Neuron (in vitro differentiated cells): ENCODE data around the gene SPHKAP.

Experiments used
- H2AFZ ChIP-seq: one replicate; pipeline ENCODE4 v1.6.1; 2013; ENCODE audit warnings: low read depth, mild to moderate bottlenecking, inconsistent platforms, low read length, moderate library complexity
- H3K27me3 ChIP-seq: one replicate; pipeline ENCODE4 v1.6.1; 2013; ENCODE audit warnings: low read length; ENCODE audit not compliant: insufficient read depth
- H3K36me3 ChIP-seq: one replicate; pipeline ENCODE4 v1.6.1; 2013; ENCODE audit warnings: low read length; ENCODE audit not compliant: insufficient read depth
- H3K4me1 ChIP-seq: one replicate; pipeline ENCODE4 v1.6.1; 2013; ENCODE audit warnings: low read length; ENCODE audit not compliant: insufficient read depth
- H3K4me3 ChIP-seq: 2 replicates; pipeline ENCODE4 v1.5.1; 2013; ENCODE audit warnings: mild to moderate bottlenecking, low read length, moderate library complexity
- H3K9me3 ChIP-seq: one replicate; pipeline ENCODE4 v1.6.1; 2013; ENCODE audit warnings: low read length

SPHKAP gene

GRCh38 chr2:228048838-228049490 is 132.5 kb downstream of the SPHKAP start:
- Histone ChIP-seq H2AFZ (no peak overlapping the region), H3K4me3 (no peak overlapping the region), H3K27me3 (no peaks in the 10 kb centered on the region), H3K4me1 (no peaks in the 10 kb centered on the region), H3K36me3 (no peaks in the 10 kb centered on the region), H3K9me3 (no peaks in the 10 kb centered on the region)

GRCh38 chr2:228040995-228041394 is 140.5 kb downstream of the SPHKAP start:
- no peaks in the 10 kb centered on the region for H3K36me3 ChIP-seq
- no peak overlapping the region for H3K4me3 ChIP-seq
- no peaks in the 10 kb centered on the region for H3K4me1 ChIP-seq

GRCh38 chr2:228039752-228040534 is 141.5 kb downstream of the SPHKAP start:
- Histone ChIP-seq H2AFZ (no peak overlapping the region), H3K9me3 (no peaks in the 10 kb centered on the region), H3K4me3 (no peak overlapping the region), H3K4me1 (no peaks in the 10 kb centered on the region), H3K27me3 (no peaks in the 10 kb centered on the region), H3K36me3 (no peaks in the 10 kb centered on the region)

More at GRCh38 chr2:228040995-228041394, 140.5 kb downstream of the SPHKAP start:
- no peaks in the 10 kb centered on the region for H3K9me3 ChIP-seq
- H2AFZ ChIP-seq, result no peak overlapping the region
- H3K27me3 ChIP-seq, result no peaks in the 10 kb centered on the region

GRCh38 chr2:228038967-228039366 is 142.5 kb downstream of the SPHKAP start:
- Histone ChIP-seq H3K4me1 (no peaks in the 10 kb centered on the region), H2AFZ (no peak overlapping the region), H3K4me3 (no peak overlapping the region), H3K9me3 (no peaks in the 10 kb centered on the region), H3K36me3 (no peaks in the 10 kb centered on the region), H3K27me3 (no peaks in the 10 kb centered on the region)

- Histone ChIP-seq H3K9me3 (no peaks in the 10 kb centered on the region), H3K36me3 (no peaks in the 10 kb centered on the region), H3K4me3 (no peak overlapping the region), H2AFZ (no peak overlapping the region), H3K27me3 (no peaks in the 10 kb centered on the region), H3K4me1 (no peaks in the 10 kb centered on the region)
Observed at GRCh38 chr2:228037915-228038314, 143.6 kb downstream of the SPHKAP start.

GRCh38 chr2:228023619-228024018 is 157.9 kb downstream of the SPHKAP start:
- Histone ChIP-seq H3K36me3 (no peaks in the 10 kb centered on the region), H3K4me1 (no peaks in the 10 kb centered on the region), H3K9me3 (no peaks in the 10 kb centered on the region), H3K4me3 (no peak overlapping the region), H2AFZ (no peak overlapping the region), H3K27me3 (no peaks in the 10 kb centered on the region)

GRCh38 chr2:228018311-228018710 is 163.2 kb downstream of the SPHKAP start:
- no peaks in the 10 kb centered on the region for H3K9me3 ChIP-seq
- no peaks in the 10 kb centered on the region for H3K4me1 ChIP-seq
- H3K4me3 ChIP-seq, result no peak overlapping the region
- no peak overlapping the region for H2AFZ ChIP-seq
- H3K27me3 ChIP-seq, result no peaks in the 10 kb centered on the region
- H3K36me3 ChIP-seq, result no peaks in the 10 kb centered on the region

GRCh38 chr2:228017784-228018183 is 163.7 kb downstream of the SPHKAP start:
- Histone ChIP-seq H3K36me3 (no peaks in the 10 kb centered on the region), H3K4me1 (no peaks in the 10 kb centered on the region), H2AFZ (no peak overlapping the region), H3K9me3 (no peaks in the 10 kb centered on the region), H3K4me3 (no peak overlapping the region), H3K27me3 (no peaks in the 10 kb centered on the region)

- Histone ChIP-seq H3K9me3 (no peaks in the 10 kb centered on the region), H3K4me1 (no peaks in the 10 kb centered on the region), H3K36me3 (no peaks in the 10 kb centered on the region), H3K27me3 (no peaks in the 10 kb centered on the region), H2AFZ (no peak overlapping the region), H3K4me3 (no peak overlapping the region)
Observed at GRCh38 chr2:228016402-228016801, 165.1 kb downstream of the SPHKAP start.

- Histone ChIP-seq H3K27me3 (no peaks in the 10 kb centered on the region), H3K4me1 (no peaks in the 10 kb centered on the region), H2AFZ (no peak overlapping the region), H3K9me3 (no peaks in the 10 kb centered on the region), H3K36me3 (no peaks in the 10 kb centered on the region), H3K4me3 (no peak overlapping the region)
Observed at GRCh38 chr2:228015741-228016140, 165.7 kb downstream of the SPHKAP start.

- no peaks in the 10 kb centered on the region for H3K9me3 ChIP-seq
- H2AFZ ChIP-seq, result no peak overlapping the region
- no peaks in the 10 kb centered on the region for H3K27me3 ChIP-seq
- no peaks in the 10 kb centered on the region for H3K36me3 ChIP-seq
- no peak overlapping the region for H3K4me3 ChIP-seq
- no peaks in the 10 kb centered on the region for H3K4me1 ChIP-seq
Observed at GRCh38 chr2:227996366-227996765, 185.1 kb downstream of the SPHKAP start.

- no peaks in the 10 kb centered on the region for H3K4me1 ChIP-seq
- no peaks in the 10 kb centered on the region for H3K36me3 ChIP-seq
- H2AFZ ChIP-seq, result no peak overlapping the region
- no peaks in the 10 kb centered on the region for H3K27me3 ChIP-seq
- no peak overlapping the region for H3K4me3 ChIP-seq
- no peaks in the 10 kb centered on the region for H3K9me3 ChIP-seq
Observed at GRCh38 chr2:227990937-227991336, 190.6 kb downstream of the SPHKAP start.

GRCh38 chr2:227973241-227973640 is 208.2 kb downstream of the SPHKAP start:
- Histone ChIP-seq H3K4me1 (no peaks in the 10 kb centered on the region), H3K9me3 (no peaks in the 10 kb centered on the region), H3K27me3 (no peaks in the 10 kb centered on the region), H2AFZ (no peak overlapping the region), H3K36me3 (no peaks in the 10 kb centered on the region), H3K4me3 (no peak overlapping the region)
